ENCODE data around the gene FMO4.
A peak's percentile ranks its signal among the peaks of the same experiment; 100 is the strongest.
"Not testable (repeated sequence)": the region's sequence is repeated elsewhere in the genome, so short reads cannot be mapped to it uniquely, and the experiment has no call there.

The FMO4 gene

GRCh38 chr1:171313835-171314320 lies at the start of gene FMO4:
Gene FMO4 (plus strand): TSS chr1:171314183. CDS start chr1:171319826, 5,643 bp downstream.
- peak; percentile 100 for ATAC-seq
- peak; percentile 75 for DNase-seq

- ATAC-seq (no peak), DNase-seq (no peak)
Measured at GRCh38 chr1:171265686-171266085, 48.3 kb upstream of the FMO4 start.

GRCh38 chr1:171266930-171267329 lies 47.1 kb upstream of the FMO4 start:
- ATAC-seq = no peak
- no peak for DNase-seq

- DNase-seq (no peak), ATAC-seq (no peak)
Measured at GRCh38 chr1:171267391-171267790, 46.6 kb upstream of the FMO4 start.

GRCh38 chr1:171270806-171271205 lies 43.2 kb upstream of the FMO4 start:
- ATAC-seq (no peak), DNase-seq (no peak)

- DNase-seq (no peak), ATAC-seq (no peak)
Measured at GRCh38 chr1:171277534-171277933, 36.4 kb upstream of the FMO4 start.

- DNase-seq (no peak), ATAC-seq (no peak)
Measured at GRCh38 chr1:171279234-171279633, 34.7 kb upstream of the FMO4 start.

- no peak for ATAC-seq
- no peak for DNase-seq
Measured at GRCh38 chr1:171279678-171280077, 34.3 kb upstream of the FMO4 start.

GRCh38 chr1:171280599-171280998 lies 33.4 kb upstream of the FMO4 start:
- DNase-seq = no peak
- no peak for ATAC-seq

- no peak for ATAC-seq
- DNase-seq = no peak
Measured at GRCh38 chr1:171286032-171286705, 27.8 kb upstream of the FMO4 start.

GRCh38 chr1:171290621-171291020 lies 23.4 kb upstream of the FMO4 start:
- no peak for ATAC-seq

GRCh38 chr1:171292799-171293198 lies 21.2 kb upstream of the FMO4 start:
- DNase-seq = no peak
- ATAC-seq = no peak

More at GRCh38 chr1:171290621-171291020, 23.4 kb upstream of the FMO4 start:
- no peak for DNase-seq

- ATAC-seq, DNase-seq: not testable (repeated sequence)
Measured at GRCh38 chr1:171295383-171295782, 18.6 kb upstream of the FMO4 start.

- DNase-seq = no peak
- ATAC-seq = no peak
Measured at GRCh38 chr1:171295821-171296220, 18.2 kb upstream of the FMO4 start.

GRCh38 chr1:171296897-171297296 lies 17.1 kb upstream of the FMO4 start:
- ATAC-seq (no peak), DNase-seq (no peak)

- DNase-seq = no peak
- ATAC-seq = no peak
Measured at GRCh38 chr1:171298696-171299095, 15.3 kb upstream of the FMO4 start.

GRCh38 chr1:171299342-171299741 lies 14.6 kb upstream of the FMO4 start:
- ATAC-seq = no peak
- no peak for DNase-seq

GRCh38 chr1:171300401-171300800 lies 13.6 kb upstream of the FMO4 start:
- DNase-seq = no peak
- ATAC-seq = no peak

GRCh38 chr1:171310661-171311087 lies 3.3 kb upstream of the FMO4 start:
- no peak for ATAC-seq
- DNase-seq = no peak

- ATAC-seq = no peak
Measured at GRCh38 chr1:171311771-171312558, 2.0 kb upstream of the FMO4 start.

GRCh38 chr1:171313319-171313834 lies 606 bp upstream of the FMO4 start:
- ATAC-seq = peak; percentile 2
- DNase-seq = no peak

More at GRCh38 chr1:171311771-171312558, 2.0 kb upstream of the FMO4 start:
- no peak for DNase-seq

- ATAC-seq = no peak
- no peak for DNase-seq
Measured at GRCh38 chr1:171329251-171329650, 15.3 kb downstream of the FMO4 start.

GRCh38 chr1:171334024-171334640 lies 20.1 kb downstream of the FMO4 start:
- ATAC-seq = no peak
- DNase-seq = no peak
